GM19395 (cell line): Measurements from ENCODE around the gene INPP5J.
"Not testable (repeated sequence)": the region's sequence is repeated elsewhere in the genome, so short reads cannot be mapped to it uniquely, and the experiment has no call there.

Source experiments
- ATAC-seq: cut with Tn5 transposase; IDR thresholded peaks from one replicate; pipeline ENCODE4 v1.9.1; 2021; ENCODE audit warnings: mild to moderate bottlenecking, moderate library complexity; ENCODE audit not compliant: unreplicated experiment

The INPP5J gene

DNA sequence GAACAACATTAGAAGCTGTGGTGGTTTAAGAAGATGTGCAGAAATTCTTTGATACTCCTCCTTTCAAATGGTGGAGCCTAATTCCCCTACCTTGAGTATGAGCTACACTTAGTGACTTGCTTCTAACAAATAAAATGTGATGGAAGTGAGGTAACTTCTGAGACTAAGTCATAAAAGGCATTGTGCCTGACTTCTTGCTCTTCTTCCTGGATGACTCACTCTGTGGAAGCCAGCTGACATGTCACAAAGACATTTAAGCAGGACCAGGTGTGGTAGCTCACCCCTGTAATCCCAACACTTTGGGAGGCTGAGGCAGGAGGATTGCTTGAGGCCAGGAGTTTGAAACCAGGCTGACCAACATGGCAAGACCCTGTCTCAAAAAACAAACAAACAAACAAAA is 21.5 kb downstream of the INPP5J start:
- no peak for ATAC-seq

DNA sequence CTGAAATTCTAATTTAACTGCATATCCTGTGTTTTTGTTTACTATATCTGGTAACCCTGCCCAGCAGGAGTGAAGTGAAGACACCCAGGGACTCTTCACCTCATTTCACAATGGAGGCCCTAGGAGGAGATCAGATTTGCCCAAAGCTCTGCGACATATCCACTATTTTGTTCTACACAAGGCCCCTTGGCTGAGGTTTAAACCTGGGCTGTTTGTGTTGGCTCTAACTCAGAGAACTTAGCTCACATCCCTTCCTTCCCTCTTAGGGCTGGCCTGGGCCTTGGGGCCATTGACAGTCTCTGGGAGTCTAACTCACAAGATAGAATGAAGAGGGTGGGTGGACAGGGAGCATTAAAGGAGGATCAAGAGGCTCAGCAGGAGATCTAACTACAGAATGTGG is 25.7 kb downstream of the INPP5J start:
- no peak for ATAC-seq

DNA sequence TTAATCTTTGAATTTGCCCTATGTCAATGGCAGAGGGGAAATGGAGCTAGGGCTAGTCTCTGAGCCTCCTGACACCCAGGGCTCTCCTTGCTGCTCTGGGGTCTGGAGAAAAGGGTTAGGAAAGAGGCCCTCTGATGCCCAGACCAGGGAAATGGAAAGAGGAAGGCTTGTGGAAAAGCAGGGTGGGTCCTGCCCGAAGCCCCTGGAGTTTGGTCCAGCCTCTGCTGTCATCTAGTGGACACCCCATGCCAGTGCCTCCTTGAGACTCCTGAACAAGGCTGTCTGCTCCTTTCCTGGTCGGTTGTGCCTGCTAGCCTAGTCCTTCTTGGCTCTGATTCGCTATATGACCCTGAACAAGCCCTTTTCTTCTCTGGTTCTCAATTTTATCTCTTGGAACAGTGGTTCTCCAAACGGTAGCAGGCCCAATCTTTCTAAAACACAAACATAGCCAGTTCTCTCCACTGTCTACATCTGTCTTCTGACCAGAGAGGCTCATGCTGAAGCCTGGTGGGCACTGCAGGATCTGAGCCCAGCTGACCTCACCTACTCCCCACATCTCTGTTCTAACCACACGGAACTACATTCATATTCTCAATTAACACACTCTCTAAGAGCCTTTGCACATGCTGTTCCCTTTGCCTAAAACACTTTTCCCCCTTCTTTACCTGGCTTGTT is 26.3 kb downstream of the INPP5J start:
- no peak for ATAC-seq

DNA sequence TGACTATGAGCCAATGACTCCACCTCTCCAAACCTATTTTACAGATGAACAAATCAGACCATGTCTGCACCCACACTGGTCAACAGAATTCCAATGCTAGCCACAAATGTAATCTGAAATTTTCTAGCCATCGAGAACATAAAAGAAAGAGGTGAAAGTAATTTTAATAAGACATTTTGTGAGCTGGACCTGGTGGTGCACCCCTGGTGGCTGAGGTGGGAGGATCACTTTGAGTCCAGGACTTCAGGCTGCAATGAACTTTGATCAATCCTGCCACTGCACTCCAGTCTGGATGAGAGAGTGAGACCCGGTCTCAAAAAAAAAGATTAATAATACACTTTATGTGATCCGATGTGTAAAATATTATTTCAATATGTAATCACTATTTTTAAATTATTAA is 27.8 kb downstream of the INPP5J start:
- ATAC-seq = no peak

DNA sequence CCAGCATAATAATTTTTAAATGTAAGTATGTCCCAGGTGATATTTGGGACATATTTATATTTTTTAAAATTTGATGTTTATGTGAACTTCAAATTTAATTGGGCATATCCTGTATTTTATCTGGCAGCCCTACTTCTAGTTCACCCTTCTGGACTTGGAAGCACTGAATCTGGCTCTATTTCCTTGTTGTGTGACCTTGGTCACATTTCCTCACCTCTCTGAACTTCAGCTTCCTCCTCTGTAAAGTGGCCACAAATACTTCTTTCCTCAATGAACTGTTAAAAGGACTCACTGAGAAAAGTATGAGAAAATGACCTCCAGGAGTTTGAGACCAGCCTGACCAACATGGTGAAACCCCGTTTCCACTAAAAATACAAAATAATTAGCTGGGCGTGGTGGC is 29.1 kb downstream of the INPP5J start:
- no peak for ATAC-seq

DNA sequence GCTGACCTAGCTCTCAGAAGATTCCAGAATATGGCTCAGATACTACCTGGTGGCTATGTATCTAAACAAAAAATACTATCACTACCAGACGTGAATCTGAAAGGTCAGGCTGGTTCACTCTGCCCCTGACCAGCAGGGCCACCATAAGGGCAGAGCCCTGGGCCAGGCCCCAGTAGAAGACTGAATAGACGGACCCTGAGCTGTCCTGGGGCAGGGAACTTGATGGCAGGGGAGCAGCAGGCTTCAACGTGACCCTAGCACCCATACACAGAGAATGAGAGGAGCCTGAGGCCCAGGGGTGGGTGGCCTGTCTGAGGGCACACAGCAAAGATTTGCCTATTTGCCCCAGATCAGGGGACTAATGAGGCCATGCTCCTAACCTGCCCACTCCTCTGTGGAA is 30.6 kb downstream of the INPP5J start:
- ATAC-seq = no peak

DNA sequence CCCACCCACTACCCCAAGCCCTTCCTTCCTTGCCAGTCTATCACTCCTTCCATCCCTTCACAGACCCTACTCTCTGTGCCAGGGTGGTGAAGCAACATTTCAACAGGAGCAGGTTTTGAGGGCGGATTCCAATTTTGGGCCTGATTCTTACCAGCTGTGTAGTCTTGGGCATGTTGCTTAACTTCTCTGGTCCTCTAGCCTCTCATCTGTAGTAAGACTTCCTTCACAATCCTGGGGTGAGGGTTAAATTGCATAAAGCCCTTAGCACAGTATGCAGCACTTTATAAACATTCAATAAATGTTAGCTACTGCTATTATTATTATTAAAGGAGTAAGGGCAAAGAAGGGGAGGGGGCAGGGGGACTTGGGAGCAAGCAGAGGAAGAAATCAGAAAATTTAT is 32.2 kb downstream of the INPP5J start:
- ATAC-seq = no peak

DNA sequence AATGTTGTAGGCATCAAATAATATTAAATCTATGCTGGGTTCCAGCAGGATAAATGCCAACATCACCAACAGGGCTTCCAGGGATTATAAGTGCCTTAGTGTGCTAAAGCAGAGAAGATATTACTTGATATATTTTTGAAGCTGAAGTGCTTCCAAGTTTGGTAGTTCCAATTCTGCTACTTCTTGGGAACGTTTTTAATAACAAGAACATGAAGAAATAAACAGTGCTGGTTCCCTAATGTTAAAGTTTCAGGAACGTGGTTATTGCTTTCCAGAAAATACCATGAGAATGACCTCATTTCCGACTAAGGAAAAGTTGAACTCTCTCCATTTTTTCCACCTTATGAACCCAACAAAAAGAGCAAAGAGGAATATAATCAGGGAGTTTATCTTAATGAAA is 32.7 kb downstream of the INPP5J start:
- ATAC-seq = no peak

DNA sequence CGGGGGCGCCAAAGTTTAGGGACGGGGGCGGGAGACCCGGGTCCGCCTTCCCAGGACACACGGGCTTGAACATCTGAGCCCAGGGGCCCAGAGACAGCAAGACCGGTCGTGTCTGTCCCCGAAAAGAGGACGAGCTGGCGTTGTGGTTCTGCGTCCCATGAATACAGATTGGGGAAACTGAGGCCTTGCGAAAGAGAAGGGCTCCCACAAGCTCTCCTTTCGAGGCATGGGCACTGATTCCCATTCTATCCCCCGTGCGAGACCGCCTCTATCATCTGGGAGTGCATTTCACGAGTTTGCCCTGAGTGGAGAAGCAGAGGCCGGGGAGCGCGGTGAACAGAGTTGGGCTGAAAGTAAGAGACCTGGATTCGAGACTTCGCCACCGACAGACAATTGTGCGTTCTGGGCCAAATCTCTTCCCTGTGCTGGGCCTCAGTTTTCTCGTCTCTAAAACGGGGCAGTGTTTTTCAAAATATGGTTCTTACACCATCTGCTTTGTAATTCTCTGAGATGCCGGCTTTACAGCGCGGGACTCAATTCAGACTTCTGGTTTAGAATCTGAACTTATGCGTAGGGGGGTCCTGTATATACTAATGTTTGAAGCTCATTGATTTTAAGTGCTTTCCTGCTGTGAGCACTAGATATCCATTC is 37.7 kb downstream of the INPP5J start:
- ATAC-seq = peak; percentile 30

DNA sequence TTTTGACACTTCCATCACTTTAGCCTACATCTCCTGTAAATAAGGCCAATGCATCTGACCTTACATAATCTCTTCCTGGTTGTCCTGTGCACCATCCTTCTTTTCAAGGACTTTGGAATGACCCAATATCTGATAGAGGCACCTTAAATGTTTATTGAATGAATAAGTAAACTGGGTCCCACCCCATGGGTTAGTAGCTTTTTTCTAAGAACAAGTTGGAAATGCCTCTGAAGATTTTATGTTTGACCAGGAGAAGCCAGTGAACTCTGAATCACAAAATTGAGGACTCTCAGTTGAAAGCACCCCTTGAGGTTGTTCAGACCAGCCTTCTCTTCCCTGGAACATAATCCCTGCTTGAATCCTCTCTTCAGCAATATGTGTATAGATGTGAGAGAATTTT is 38.6 kb downstream of the INPP5J start:
- ATAC-seq = no peak

DNA sequence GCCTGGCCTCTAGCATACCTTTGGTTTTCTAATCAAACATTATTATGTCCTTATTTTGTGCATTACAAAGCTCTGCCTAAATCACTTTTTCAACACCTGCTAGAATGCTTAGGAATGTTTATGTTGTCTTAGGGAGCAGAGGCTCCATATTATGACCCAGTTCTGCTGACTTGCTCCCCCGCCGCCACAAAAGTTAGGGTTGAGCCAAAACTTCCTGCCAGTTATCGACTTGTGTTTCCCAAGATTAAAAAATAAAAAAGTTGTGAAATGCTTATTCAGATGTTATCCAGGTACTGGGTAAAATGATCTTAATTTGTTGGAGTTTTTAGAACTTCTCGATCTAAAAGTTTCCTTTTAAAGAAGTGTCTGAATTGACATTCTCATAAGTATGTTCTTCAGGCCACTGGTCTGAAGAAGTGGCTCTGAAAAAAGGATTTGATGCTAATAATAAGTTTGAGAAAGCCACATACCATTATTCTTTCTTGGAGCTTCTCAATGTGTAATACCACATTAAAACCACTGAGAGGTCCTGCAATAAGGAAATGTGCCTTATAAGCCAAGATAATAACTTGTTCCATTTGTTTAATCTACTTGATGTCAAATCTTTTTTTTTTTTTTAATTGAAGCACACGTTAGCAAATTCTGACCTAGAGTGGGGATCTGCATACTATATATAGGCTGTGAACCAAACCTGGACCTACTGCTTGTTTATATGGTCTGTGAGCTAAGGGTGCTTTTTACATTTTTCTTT is 39.4 kb downstream of the INPP5J start:
- no peak for ATAC-seq

DNA sequence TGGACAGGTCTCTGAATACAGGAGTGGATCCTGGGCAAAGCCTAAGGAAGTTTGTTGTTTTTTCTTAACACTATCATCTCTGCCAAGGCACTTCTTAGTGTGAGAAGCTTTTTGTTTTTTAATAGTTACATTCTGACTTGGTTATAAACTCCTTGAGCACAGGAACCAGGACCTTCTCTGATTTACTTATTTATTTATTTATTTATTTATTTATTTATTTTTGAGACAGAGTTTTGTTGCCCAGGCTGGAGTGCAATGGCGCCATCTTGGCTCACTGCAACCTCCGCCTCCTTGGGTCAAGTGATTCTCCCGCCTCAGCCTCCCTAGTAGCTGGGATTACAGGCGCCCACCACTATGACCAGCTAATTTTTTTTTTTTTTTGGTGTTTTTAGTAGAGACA is 48.2 kb downstream of the INPP5J start:
- ATAC-seq = no peak

DNA sequence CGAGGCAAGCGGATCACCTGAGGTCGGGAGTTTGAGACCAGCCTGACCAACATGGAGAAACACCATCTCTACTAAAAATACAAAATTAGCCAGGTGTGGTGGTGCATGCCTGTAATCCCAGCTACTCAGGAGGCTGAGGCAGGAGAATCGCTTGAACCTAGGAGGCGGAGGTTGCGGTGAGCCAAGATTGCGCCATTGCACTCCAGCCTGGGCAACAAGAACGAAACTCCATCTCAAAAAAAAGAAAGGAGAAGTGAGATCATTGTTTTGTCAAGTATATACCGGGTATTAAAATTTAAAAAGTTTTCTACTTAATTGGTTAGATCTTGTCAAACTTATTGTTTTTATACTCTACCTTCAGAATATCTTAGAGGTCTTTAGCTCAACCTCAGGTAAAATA is 49.0 kb downstream of the INPP5J start:
- ATAC-seq = not testable (repeated sequence)

DNA sequence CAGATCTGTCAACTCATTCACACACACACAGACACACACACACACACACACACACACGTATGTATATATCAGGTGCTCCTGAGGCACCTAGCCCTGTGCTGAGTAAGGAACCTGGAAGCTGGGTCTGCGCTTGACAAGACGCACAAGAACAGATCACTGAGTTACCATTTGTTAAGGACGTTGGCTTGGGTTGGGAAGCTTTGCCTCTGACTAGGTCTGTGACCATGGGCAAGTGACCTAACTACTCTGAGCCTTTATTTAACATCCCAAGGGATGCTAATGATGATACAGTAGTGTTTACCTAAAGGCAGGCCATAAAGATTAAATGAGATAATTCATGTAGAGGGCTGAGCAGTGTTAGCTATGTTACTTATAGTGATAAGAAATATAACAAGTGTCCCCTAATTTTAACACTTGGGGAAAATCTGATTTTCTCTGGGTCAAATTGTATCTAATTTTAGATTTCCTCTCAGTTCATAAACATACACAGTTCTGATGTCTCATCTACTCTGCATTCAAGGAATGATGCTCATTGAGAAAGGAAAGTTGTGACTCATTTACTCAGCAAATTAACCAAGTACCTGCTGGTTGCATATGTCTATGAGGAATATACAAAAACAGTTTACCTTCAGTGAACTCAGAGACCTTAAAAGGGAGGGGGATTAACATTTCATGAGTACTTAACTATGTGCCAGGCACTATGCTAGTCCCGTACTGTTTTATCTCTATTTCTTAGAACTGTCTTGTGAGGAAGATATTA is 50.8 kb downstream of the INPP5J start:
- no peak for ATAC-seq

DNA sequence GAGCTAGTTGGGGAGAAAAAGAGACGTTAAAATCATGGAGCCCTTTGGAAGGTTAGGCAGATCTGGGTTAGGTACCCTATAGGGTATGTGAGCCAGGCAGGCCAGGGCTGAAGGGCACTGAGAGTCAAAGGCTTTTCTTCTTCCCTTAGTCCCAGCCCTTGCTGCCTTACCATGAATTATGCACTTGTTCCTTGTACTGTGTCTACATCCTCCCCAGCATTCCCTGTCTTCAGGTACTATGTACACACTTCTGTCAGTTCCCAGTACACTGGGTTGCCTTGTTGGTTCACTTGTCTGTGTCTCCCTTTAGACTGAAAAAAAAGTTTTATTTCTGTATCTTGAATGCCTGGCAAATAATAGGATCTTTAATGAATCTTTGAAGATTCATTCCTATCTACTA is 54.2 kb downstream of the INPP5J start:
- ATAC-seq = no peak

DNA sequence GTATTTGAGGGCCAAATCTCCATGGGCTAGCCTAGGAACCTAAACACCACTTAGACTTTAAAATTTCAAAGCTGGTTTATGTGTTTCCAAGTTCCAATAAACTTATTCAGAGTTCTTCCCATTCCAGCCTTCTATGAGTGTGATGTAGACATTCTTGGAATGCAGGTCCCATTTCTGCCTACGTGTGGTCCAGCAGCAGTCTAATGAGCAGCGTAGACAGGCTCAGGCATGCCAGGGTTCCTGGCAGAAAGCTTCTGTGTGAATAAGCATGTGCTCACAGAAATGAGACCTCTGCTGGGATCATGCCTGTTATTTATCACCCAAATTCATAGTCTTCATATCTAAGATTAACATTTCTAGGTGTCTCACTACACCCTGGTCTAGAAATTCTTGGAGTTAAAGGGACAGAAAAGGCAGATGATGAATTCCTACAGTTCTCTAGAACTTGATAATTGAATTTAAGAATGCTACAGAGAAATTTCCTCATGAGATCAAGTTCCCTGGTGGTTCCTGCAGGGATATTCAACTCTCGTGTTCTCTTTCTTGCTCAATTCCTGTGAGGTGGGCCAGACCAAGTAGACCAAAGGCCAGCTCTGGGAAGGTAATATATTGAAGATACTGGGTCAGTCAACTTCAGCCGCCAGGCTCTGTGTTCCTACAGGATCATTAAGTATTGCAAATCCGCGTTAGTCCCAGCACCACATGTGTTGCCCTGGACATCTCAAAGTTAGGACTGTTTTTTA is 54.8 kb downstream of the INPP5J start:
- no peak for ATAC-seq

DNA sequence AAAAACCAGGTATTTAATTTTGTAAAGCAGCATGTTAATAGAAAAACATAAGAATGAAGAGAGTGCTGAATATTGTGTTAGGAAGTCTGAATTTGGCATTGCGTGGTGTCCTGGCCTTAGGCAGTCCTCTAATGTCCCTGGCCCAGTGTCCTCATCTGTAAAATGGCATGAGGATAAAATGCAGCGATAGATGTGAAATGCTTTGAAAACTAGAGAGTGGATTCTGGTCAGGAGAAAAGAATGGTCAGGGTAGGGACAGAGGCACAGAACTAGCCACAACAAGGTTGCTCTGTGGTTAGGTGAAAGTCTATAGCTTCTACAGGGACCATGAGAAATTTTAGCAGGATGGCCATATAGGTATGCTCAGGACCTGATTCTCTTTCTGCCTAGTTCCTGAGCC is 56.1 kb downstream of the INPP5J start:
- ATAC-seq = no peak

DNA sequence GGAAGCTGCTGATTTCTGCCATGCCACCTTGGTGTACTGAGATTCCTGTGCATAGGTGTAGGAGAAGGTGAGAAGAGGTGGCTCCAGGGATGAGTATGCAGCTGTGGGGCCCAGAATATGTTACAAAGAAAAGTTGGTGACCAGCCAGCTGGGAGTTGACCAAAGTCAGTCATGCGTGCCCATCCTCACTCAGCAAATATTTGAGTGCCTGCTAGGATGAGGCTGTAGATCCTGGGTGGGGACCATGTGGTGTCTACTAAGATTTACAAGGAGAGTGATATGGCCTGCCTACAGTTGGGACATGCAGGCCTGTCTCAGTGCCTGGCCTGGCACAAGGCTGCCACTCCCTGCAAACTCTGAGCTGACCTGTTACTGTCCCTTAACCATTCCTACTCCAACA is 56.6 kb downstream of the INPP5J start:
- no peak for ATAC-seq

DNA sequence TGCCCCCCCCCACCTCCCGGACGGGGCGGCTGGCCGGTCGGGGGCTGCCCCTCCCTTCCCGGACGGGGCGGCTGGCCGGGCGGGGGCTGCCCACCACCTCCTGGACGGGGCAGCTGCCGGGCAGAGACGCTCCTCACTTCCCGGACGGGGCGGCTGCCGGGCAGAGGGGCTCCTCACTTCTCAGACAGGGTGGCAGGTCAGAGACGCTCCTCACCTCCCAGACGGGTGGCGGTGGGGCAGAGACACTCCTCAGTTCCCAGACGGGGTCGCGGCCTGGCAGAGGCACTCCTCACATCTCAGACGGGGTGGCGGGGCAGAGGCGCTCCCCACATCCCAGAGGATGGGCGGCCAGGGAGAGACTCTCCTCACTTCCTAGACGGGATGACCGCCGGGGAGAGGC is 61.2 kb downstream of the INPP5J start:
- no peak for ATAC-seq
